ENCODE data around the gene MRAP2.
"Not testable (repeated sequence)": the region's sequence is repeated elsewhere in the genome, so short reads cannot be mapped to it uniquely, and the experiment has no call there.

The MRAP2 gene

GRCh38 chr6:84077645-84078044, 44.1 kb downstream of the MRAP2 start:
- no peak for DNase-seq (ENCODE audit: low spot score)

GRCh38 chr6:84078335-84078734, 44.8 kb downstream of the MRAP2 start:
- DNase-seq (ENCODE audit: low spot score): no peak

DNA sequence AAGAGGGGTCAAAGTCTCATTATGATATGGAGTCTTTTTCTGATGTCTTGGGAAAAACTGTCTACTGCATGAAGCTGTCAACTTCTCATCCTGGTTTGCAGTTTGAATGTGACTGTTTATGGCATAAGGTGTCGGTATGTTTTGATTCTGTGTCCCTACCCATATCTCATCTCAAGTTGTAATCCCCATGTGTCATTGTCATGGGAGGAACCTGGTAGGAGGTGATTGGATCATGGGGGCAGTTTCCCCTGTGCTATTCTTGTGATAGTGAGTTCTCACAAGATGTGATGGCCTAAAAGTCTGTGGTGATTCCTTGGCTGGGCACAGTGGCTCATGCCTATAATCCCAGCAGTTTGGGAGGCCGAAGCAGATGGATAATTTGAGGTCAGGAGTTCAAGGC, 47.6 kb downstream of the MRAP2 start:
- DNase-seq (ENCODE audit: low spot score): no peak

DNA sequence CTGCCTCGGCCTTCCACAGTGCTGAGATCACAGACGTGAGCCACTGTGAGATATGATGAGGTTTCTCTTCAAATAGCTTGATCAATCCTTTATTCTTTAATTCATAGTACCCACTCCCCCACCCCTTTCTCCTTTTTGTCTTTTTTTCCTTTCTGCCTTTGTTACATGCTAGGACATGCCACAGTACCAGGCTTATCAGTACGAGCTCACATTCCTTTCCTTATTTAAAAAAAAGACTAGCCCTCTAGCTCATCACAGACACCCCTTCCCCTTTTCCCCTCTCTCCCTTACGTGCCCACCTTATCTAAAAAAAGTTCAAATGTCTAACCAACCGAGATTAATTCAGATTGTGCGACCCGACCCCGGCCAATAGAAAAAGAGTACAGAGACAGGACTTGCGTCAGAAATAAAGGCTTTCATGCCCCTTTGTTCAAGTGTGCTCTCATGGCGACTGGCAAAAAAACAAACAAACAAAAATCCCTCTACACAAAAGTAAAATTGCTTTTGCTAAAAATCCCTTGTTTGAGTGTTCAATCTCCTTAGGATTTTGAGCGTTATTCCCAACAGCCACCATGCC, 49.2 kb downstream of the MRAP2 start:
- DNase-seq (ENCODE audit: low spot score): no peak

DNA sequence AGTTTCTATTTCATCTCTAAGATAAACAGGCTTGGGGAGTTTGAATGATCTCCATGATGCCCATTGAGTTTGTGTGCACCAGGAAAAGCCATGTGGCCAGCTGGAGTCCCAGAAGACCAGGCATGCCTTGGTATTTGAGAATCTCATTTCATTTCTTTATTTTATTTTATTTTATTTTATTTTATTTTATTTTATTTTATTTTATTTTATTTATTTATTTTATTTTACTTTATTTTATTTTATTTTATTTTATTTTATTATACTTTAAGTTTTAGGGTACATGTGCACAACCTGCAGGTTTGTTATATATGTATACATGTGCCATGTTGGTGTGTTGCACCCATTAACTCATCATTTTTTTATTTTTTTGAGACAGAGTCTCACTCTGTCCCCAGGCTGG, 51.1 kb downstream of the MRAP2 start:
- DNase-seq (ENCODE audit: low spot score): not testable (repeated sequence)

DNA sequence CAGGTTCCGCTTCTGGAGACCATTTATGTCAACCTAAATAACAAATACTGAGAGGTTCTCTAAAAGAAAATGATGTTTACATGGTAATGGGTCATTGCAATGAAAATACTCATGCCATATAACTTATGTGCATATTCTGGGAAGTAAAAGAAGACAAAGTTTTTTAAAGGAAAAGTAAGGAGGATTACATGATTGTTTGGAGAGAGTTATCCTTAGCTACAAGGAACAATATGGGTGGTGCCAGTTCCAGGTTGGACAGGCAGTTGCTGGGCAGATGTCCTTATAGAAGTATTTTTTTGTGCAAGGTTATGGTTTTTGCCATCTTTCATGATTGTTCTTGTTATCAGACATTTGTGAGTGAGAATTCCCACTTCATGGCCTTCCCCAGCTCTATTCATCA, 52.5 kb downstream of the MRAP2 start:
- no peak for DNase-seq (ENCODE audit: low spot score)

- no peak for DNase-seq (ENCODE audit: low spot score)
Observed at GRCh38 chr6:84086545-84087429, 53.2 kb downstream of the MRAP2 start.

- no peak for DNase-seq (ENCODE audit: low spot score)
Observed at GRCh38 chr6:84089081-84089480, 55.5 kb downstream of the MRAP2 start.

- DNase-seq (ENCODE audit: low spot score): no peak
Observed at GRCh38 chr6:84089552-84089951, 56.0 kb downstream of the MRAP2 start.

DNA sequence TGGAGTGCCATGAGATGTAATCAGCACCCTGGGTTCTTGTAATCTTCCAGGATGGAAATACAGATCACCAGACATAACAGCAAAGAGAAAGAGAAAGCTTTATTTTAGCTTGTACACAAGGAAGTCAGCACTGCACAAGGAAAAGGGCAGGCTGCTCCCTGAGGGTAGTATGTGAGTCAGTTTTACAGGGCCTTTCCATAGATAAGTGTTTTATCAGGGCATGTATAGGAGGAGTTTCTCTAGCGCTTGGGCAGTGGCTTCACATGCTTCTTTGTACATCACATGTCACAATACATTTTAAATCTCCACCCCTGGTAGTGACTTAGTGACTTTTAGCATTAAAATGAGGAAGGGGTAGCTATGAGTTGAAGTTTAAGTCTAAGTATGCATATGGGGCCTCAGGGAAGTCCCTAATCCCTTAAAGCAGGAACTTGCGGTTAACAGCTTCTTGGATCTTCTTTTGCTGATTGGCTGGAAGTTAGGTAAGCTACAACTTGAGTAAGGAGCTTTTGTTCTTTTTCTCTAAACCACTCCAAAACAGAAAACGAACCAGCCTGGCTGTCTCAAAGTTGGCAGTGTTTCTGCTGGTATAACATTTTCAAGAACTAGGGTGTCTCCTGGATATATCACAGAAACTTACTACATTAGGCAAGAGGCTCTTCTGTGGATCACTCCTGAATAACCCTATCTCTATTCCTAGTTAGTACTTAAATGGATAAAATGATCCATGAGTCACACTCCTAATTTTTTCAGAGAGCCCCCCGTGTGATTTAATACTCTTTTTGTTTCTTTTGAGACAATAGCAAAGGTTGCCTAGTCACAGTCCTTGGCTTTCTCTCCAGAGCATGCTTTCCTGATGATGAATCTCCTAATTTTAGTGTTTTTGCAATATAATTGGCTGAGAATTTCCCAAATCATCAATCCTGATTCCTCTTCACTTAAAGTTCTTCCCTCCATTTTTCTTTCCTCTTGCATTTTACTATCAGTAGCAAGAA, 60.2 kb downstream of the MRAP2 start:
- DNase-seq (ENCODE audit: low spot score): peak; percentile 3

DNA sequence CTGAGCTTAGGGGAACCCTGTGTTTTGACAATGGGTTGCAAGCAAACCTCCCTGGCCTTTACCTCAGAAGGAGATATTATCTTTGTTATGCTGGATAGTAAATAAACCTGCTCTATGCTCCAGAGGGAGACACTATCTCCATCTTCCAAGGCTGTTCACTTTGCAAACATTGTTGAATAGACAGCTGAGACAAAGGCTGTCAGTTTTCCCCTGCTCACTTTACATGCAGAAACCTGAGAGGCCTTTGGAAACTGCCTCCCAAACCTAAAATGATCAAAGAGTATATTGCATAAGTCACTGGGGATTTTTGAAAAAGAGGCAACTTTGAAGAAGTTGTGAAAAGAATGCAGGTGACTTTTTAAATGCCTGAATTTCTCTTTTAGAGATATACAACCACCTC, 61.6 kb downstream of the MRAP2 start:
- no peak for DNase-seq (ENCODE audit: low spot score)

GRCh38 chr6:84103029-84103428, 69.5 kb downstream of the MRAP2 start:
- no peak for DNase-seq (ENCODE audit: low spot score)

DNA sequence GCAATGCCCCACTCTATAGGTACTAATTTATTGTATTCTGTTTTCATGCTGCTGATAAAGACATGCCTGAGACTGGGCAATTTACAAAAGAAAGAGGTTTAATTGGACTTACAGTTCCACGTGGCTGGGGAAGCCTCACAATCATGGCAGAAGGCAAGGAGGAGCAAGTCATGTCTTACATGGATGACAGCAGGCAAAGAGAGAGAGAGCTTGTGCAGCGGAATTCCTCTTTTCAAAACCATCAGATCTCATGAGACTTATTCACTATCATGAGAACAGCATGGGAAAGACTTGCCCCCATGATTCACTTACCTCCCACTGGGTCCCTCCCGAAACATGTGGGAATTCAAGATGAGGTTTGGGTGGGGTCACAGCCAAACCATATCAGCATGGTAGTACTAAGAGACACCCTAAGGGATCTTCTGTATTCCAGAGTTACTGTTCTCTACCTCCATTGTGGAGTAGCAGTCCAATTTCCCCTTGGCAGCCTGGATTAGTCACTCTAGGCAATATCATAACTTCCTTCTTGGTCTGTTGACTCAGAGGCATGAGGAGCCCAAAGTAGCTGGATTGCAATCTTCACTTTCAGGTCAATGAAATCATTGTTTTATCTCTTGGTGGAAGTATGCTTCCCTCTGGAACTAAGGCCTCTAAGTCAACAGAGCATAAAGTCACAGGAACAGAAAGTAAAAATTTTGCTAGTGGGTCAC, 71.8 kb downstream of the MRAP2 start:
- DNase-seq (ENCODE audit: low spot score): not testable (repeated sequence)

GRCh38 chr6:84107495-84107894, 73.9 kb downstream of the MRAP2 start:
- DNase-seq (ENCODE audit: low spot score): no peak

GRCh38 chr6:84111351-84111750, 77.8 kb downstream of the MRAP2 start:
- DNase-seq (ENCODE audit: low spot score): not testable (repeated sequence)

GRCh38 chr6:84114933-84115594, 81.5 kb downstream of the MRAP2 start:
- not testable (repeated sequence) for DNase-seq (ENCODE audit: low spot score)

DNA sequence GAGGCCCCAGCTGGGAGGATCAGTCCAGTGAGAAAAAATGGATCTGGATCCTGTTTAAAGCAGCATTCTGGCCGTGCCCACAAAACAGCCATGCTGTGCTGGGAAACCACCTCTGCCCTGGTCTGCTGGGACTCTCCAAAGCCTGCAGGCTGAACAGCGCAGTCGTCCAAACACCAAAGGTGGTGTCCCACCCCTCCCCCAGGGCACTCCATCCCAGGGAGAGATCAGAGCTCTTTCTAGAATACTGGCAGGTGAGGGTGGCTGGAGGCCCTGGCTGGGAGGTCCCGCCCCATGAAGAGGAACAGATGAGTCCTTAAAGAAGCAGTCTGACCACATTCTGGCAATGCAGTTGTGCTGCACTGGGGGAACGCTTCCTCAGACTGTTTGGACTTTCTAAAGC, 84.6 kb downstream of the MRAP2 start:
- no peak for DNase-seq (ENCODE audit: low spot score)

DNA sequence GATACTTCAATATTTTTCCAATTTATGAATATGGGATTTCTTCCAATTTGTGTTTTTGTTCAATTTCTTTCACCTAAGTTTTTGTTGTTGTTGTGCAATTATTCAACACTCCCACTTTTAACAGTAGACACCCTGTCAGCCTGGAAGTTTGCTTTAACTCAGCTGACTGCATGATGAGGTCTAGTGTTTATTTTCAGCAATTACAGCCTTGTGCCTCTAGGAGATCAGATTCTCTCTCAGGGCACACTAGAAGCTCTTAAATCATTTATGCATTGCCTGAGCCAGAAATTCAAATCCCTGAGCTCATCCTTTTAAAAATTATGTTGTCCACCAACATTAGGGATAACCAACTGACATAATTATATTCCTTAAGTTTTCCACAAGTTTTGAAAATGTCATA, 85.7 kb downstream of the MRAP2 start:
- DNase-seq (ENCODE audit: low spot score): no peak

GRCh38 chr6:84123186-84123585, 89.6 kb downstream of the MRAP2 start:
- no peak for DNase-seq (ENCODE audit: low spot score)

DNA sequence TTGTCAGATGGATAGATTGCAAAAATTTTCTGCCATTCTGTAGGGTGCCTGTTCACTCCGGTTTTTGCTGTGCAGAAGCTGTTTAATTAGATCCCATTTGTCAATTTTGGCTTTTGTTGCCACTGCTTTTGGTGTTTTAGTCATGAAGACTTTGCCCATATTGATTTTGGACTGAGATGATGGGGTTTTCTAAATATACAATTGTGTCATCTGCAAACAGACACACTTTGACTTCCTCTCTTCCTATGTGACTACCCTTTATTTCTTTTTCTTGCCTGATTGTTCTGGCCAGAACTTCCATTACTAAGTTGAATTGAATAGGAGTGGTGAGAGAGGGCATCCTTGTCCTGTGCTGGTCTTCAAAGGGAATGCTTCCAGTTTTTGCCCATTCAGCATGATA, 96.0 kb downstream of the MRAP2 start:
- not testable (repeated sequence) for DNase-seq (ENCODE audit: low spot score)

- not testable (repeated sequence) for DNase-seq (ENCODE audit: low spot score)
Observed at GRCh38 chr6:84133385-84133784, 99.8 kb downstream of the MRAP2 start.
